Activated naive CD8-positive, alpha-beta T cell treated with anti-CD3 and anti-CD28 coated beads for 36 hours (primary cell): Measurements from ENCODE around the gene PIGB. TPM values are rescaled to one million over a fixed set of nuclear protein-coding genes. Genes with fewer than 3 reads are reported as not detected.

Source experiments
- DNase-seq: peaks from one replicate; pipeline ENCODE4 v3.0.0; 2021
- H3K27ac Mint-ChIP-seq: one replicate; pipeline ENCODE4 v1.8.0; 2022; ENCODE audit warnings: mild to moderate bottlenecking, moderate library complexity, mixed read lengths
- H3K27me3 Mint-ChIP-seq: one replicate; pipeline ENCODE4 v1.8.0; 2022; ENCODE audit warnings: mild to moderate bottlenecking, mixed read lengths
- H3K36me3 Mint-ChIP-seq: one replicate; pipeline ENCODE4 v1.8.0; 2021; ENCODE audit warnings: mild to moderate bottlenecking, mixed read lengths
- H3K4me1 Mint-ChIP-seq: one replicate; pipeline ENCODE4 v1.8.0; 2021; ENCODE audit warnings: mixed read lengths
- H3K4me3 Mint-ChIP-seq: one replicate; pipeline ENCODE4 v1.8.0; 2022; ENCODE audit warnings: mild to moderate bottlenecking, moderate library complexity, mixed read lengths
- H3K9me3 Mint-ChIP-seq: one replicate; pipeline ENCODE4 v1.8.0; 2022; ENCODE audit warnings: mixed read lengths
- total RNA-seq, 2 experiments: library from RNA; stranded (reverse); gene quantifications; one replicate each; pipeline ENCODE4 v1.2.3, GENCODE V29; 2021

PIGB gene
- total RNA-seq, 2 experiments from 2014 or later = 16.9 to 20.3 TPM

GRCh38 chr15:55344206-55344605 is 25.2 kb downstream of the PIGB start:
- H3K36me3 Mint-ChIP-seq = peaks cover 15% of the 10 kb centered on the region
- DNase-seq = no peak
- no peaks in the 10 kb centered on the region for H3K27me3 Mint-ChIP-seq
- no peak overlapping the region for H3K27ac Mint-ChIP-seq
- no peak overlapping the region for H3K4me3 Mint-ChIP-seq
- H3K4me1 Mint-ChIP-seq = no peaks in the 10 kb centered on the region
- no peaks in the 10 kb centered on the region for H3K9me3 Mint-ChIP-seq

- no peaks in the 10 kb centered on the region for H3K27me3 Mint-ChIP-seq
- H3K36me3 Mint-ChIP-seq = peaks cover 20% of the 10 kb centered on the region
- H3K9me3 Mint-ChIP-seq = no peaks in the 10 kb centered on the region
- no peak overlapping the region for H3K27ac Mint-ChIP-seq
- no peak for DNase-seq
- no peaks in the 10 kb centered on the region for H3K4me1 Mint-ChIP-seq
- no peak overlapping the region for H3K4me3 Mint-ChIP-seq
Measured at GRCh38 chr15:55348281-55348778, 29.3 kb downstream of the PIGB start.

- DNase-seq = no peak
- peaks cover 18% of the 10 kb centered on the region for H3K36me3 Mint-ChIP-seq
- no peaks in the 10 kb centered on the region for H3K4me1 Mint-ChIP-seq
- no peak overlapping the region for H3K27ac Mint-ChIP-seq
- no peaks in the 10 kb centered on the region for H3K9me3 Mint-ChIP-seq
- H3K27me3 Mint-ChIP-seq = no peaks in the 10 kb centered on the region
- no peak overlapping the region for H3K4me3 Mint-ChIP-seq
Measured at GRCh38 chr15:55349282-55349681, 30.3 kb downstream of the PIGB start.

- no peaks in the 10 kb centered on the region for H3K27me3 Mint-ChIP-seq
- H3K36me3 Mint-ChIP-seq = peaks cover 12% of the 10 kb centered on the region
- DNase-seq = no peak
- no peaks in the 10 kb centered on the region for H3K9me3 Mint-ChIP-seq
- H3K4me1 Mint-ChIP-seq = no peaks in the 10 kb centered on the region
- H3K4me3 Mint-ChIP-seq = no peak overlapping the region
- H3K27ac Mint-ChIP-seq = no peak overlapping the region
Measured at GRCh38 chr15:55353025-55353424, 34.0 kb downstream of the PIGB start.

- no peak for DNase-seq
- Mint-ChIP-seq H3K4me3 (no peak overlapping the region), H3K27ac (no peak overlapping the region), H3K4me1 (no peaks in the 10 kb centered on the region), H3K36me3 (peaks cover 6% of the 10 kb centered on the region), H3K27me3 (no peaks in the 10 kb centered on the region), H3K9me3 (no peaks in the 10 kb centered on the region)
Measured at GRCh38 chr15:55356985-55357585, 38.1 kb downstream of the PIGB start.

- H3K27ac Mint-ChIP-seq = no peak overlapping the region
- H3K27me3 Mint-ChIP-seq = no peaks in the 10 kb centered on the region
- no peak for DNase-seq
- H3K4me3 Mint-ChIP-seq = no peak overlapping the region
- no peaks in the 10 kb centered on the region for H3K4me1 Mint-ChIP-seq
- peaks cover 6% of the 10 kb centered on the region for H3K36me3 Mint-ChIP-seq
- no peaks in the 10 kb centered on the region for H3K9me3 Mint-ChIP-seq
Measured at GRCh38 chr15:55357774-55358173, 38.8 kb downstream of the PIGB start.

GRCh38 chr15:55358471-55358870 is 39.4 kb downstream of the PIGB start:
- Mint-ChIP-seq H3K9me3 (no peaks in the 10 kb centered on the region), H3K27me3 (no peaks in the 10 kb centered on the region), H3K4me1 (no peaks in the 10 kb centered on the region), H3K36me3 (peaks cover 6% of the 10 kb centered on the region), H3K27ac (no peak overlapping the region), H3K4me3 (no peak overlapping the region)
- no peak for DNase-seq

GRCh38 chr15:55360256-55360655 is 41.2 kb downstream of the PIGB start:
- Mint-ChIP-seq H3K27ac (peak overlapping the region; percentile 3), H3K27me3 (no peaks in the 10 kb centered on the region), H3K36me3 (peaks cover 8% of the 10 kb centered on the region), H3K4me1 (no peaks in the 10 kb centered on the region), H3K9me3 (no peaks in the 10 kb centered on the region), H3K4me3 (no peak overlapping the region)
- no peak for DNase-seq

GRCh38 chr15:55361048-55361447 is 42.0 kb downstream of the PIGB start:
- DNase-seq = no peak
- H3K27ac Mint-ChIP-seq = no peak overlapping the region
- H3K9me3 Mint-ChIP-seq = no peaks in the 10 kb centered on the region
- H3K36me3 Mint-ChIP-seq = peaks cover 8% of the 10 kb centered on the region
- no peaks in the 10 kb centered on the region for H3K27me3 Mint-ChIP-seq
- no peaks in the 10 kb centered on the region for H3K4me1 Mint-ChIP-seq
- no peak overlapping the region for H3K4me3 Mint-ChIP-seq

- Mint-ChIP-seq H3K4me3 (no peak overlapping the region), H3K27ac (no peak overlapping the region), H3K9me3 (no peaks in the 10 kb centered on the region), H3K27me3 (no peaks in the 10 kb centered on the region), H3K4me1 (peaks cover 2% of the 10 kb centered on the region), H3K36me3 (peaks cover 4% of the 10 kb centered on the region)
- no peak for DNase-seq
Measured at GRCh38 chr15:55362641-55363040, 43.6 kb downstream of the PIGB start.

GRCh38 chr15:55366981-55367380 is 48.0 kb downstream of the PIGB start:
- DNase-seq = no peak
- Mint-ChIP-seq H3K36me3 (peaks cover 4% of the 10 kb centered on the region), H3K4me3 (no peak overlapping the region), H3K9me3 (no peaks in the 10 kb centered on the region), H3K27ac (no peak overlapping the region), H3K27me3 (no peaks in the 10 kb centered on the region), H3K4me1 (peaks cover 2% of the 10 kb centered on the region)

- Mint-ChIP-seq H3K4me1 (peaks cover 7% of the 10 kb centered on the region), H3K27me3 (no peaks in the 10 kb centered on the region), H3K9me3 (no peaks in the 10 kb centered on the region), H3K27ac (no peak overlapping the region), H3K4me3 (no peak overlapping the region), H3K36me3 (no peaks in the 10 kb centered on the region)
- DNase-seq = no peak
Measured at GRCh38 chr15:55372701-55373440, 53.8 kb downstream of the PIGB start.

- no peak overlapping the region for H3K27ac Mint-ChIP-seq
- DNase-seq = no peak
- H3K4me3 Mint-ChIP-seq = no peak overlapping the region
- H3K27me3 Mint-ChIP-seq = no peaks in the 10 kb centered on the region
- H3K9me3 Mint-ChIP-seq = no peaks in the 10 kb centered on the region
- no peaks in the 10 kb centered on the region for H3K4me1 Mint-ChIP-seq
- H3K36me3 Mint-ChIP-seq = peaks cover 11% of the 10 kb centered on the region
Measured at GRCh38 chr15:55379095-55379494, 60.1 kb downstream of the PIGB start.

GRCh38 chr15:55381595-55381994 is 62.6 kb downstream of the PIGB start:
- Mint-ChIP-seq H3K9me3 (no peaks in the 10 kb centered on the region), H3K27ac (no peak overlapping the region), H3K36me3 (peaks cover 11% of the 10 kb centered on the region), H3K27me3 (no peaks in the 10 kb centered on the region), H3K4me1 (no peaks in the 10 kb centered on the region), H3K4me3 (no peak overlapping the region)
- no peak for DNase-seq

GRCh38 chr15:55383687-55384086 is 64.7 kb downstream of the PIGB start:
- DNase-seq = no peak
- H3K4me3 Mint-ChIP-seq = no peak overlapping the region
- H3K36me3 Mint-ChIP-seq = peaks cover 16% of the 10 kb centered on the region
- H3K27me3 Mint-ChIP-seq = no peaks in the 10 kb centered on the region
- no peaks in the 10 kb centered on the region for H3K4me1 Mint-ChIP-seq
- H3K27ac Mint-ChIP-seq = no peak overlapping the region
- H3K9me3 Mint-ChIP-seq = no peaks in the 10 kb centered on the region

GRCh38 chr15:55387027-55387426 is 68.0 kb downstream of the PIGB start:
- H3K36me3 Mint-ChIP-seq = peaks cover 16% of the 10 kb centered on the region
- peaks cover 4% of the 10 kb centered on the region for H3K4me1 Mint-ChIP-seq
- DNase-seq = no peak
- no peaks in the 10 kb centered on the region for H3K9me3 Mint-ChIP-seq
- no peaks in the 10 kb centered on the region for H3K27me3 Mint-ChIP-seq
- no peak overlapping the region for H3K4me3 Mint-ChIP-seq
- no peak overlapping the region for H3K27ac Mint-ChIP-seq
